ENCODE results near the gene EPHB1. TPM values are rescaled to one million over a fixed set of nuclear protein-coding genes. Genes with fewer than 3 reads are reported as not detected.

Gene EPHB1
- total and polyA plus RNA-seq, 2 of the 13 experiments (the other 11 are each of a cell fraction or from before 2014, with no cell fraction given): 0.07 to 0.21 TPM

- Histone ChIP-seq H4K20me1 (ENCODE audit: insufficient read depth, low read length) (no peaks in the 10 kb centered on the region), H2AFZ (ENCODE audit: low read length) (no peak overlapping the region), H3K79me2 (ENCODE audit: insufficient read depth, low read length) (no peaks in the 10 kb centered on the region), H3K27ac (ENCODE audit: extremely low read length, insufficient read depth, low read length) (no peak overlapping the region), H3K9ac (ENCODE audit: insufficient read depth, low read depth, low read length) (no peak overlapping the region), H3K4me3 (replicated peaks in 1 of 3; ENCODE audit: insufficient read depth in 1 of 3, low read depth in 2 of 3, low read length in 3 of 3) (no peak overlapping the region), H3K4me2 (ENCODE audit: low read depth, low read length) (no peak overlapping the region), H3K9me3 (ENCODE audit: low read length) (peaks cover 9% of the 10 kb centered on the region; the same call in 1 of the 2 replicates), H3K27me3 (ENCODE audit: control insufficient read depth in 1 of 2, insufficient read depth in 2 of 2, low read length in 2 of 2) (no peaks in the 10 kb centered on the region), H3K4me1 (ENCODE audit: insufficient read depth, low read length) (no peaks in the 10 kb centered on the region), H3K36me3 (replicated peaks in 1 of 2; ENCODE audit: control insufficient read depth in 1 of 2, insufficient read depth in 2 of 2, low read length in 2 of 2) (no peaks in the 10 kb centered on the region)
- 47% methylated on average over 1 of the region's 2 CpGs for WGBS (ENCODE audit: low lambda C conversion rate)
- no TSS peak for BruUV-seq (replicated peaks)
- ATAC-seq (no peak), DNase-seq (ENCODE audit: low spot score) (no peak), FAIRE-seq (no peak)
- in situ Hi-C loops (cut with HindIII; ENCODE audit: extremely low pct_ligation_motif_present, low pct_unique_long_range_greater_than_20kb) (no loop called here), intact Hi-C loops (cut with micrococcal nuclease; ENCODE audit: unreplicated experiment) (no loop called here)
- POLR2A ChIA-PET: no interaction called here
- TF ChIP-seq, protein P1, sequence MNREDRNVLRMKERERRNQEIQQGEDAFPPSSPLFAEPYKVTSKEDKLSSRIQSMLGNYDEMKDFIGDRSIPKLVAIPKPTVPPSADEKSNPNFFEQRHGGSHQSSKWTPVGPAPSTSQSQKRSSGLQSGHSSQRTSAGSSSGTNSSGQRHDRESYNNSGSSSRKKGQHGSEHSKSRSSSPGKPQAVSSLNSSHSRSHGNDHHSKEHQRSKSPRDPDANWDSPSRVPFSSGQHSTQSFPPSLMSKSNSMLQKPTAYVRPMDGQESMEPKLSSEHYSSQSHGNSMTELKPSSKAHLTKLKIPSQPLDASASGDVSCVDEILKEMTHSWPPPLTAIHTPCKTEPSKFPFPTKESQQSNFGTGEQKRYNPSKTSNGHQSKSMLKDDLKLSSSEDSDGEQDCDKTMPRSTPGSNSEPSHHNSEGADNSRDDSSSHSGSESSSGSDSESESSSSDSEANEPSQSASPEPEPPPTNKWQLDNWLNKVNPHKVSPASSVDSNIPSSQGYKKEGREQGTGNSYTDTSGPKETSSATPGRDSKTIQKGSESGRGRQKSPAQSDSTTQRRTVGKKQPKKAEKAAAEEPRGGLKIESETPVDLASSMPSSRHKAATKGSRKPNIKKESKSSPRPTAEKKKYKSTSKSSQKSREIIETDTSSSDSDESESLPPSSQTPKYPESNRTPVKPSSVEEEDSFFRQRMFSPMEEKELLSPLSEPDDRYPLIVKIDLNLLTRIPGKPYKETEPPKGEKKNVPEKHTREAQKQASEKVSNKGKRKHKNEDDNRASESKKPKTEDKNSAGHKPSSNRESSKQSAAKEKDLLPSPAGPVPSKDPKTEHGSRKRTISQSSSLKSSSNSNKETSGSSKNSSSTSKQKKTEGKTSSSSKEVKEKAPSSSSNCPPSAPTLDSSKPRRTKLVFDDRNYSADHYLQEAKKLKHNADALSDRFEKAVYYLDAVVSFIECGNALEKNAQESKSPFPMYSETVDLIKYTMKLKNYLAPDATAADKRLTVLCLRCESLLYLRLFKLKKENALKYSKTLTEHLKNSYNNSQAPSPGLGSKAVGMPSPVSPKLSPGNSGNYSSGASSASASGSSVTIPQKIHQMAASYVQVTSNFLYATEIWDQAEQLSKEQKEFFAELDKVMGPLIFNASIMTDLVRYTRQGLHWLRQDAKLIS (CRISPR knock-in tag; IDR thresholded peaks at IDR 0.05): no peak
- peak; percentile 90 for TF ChIP-seq ZNF331 (CRISPR knock-in tag; IDR thresholded peaks at IDR 0.05)
- CTCF ChIA-PET (ENCODE audit: low intra/inter-chr PET ratio, low total read pairs): no interaction called here
These were observed 506.6 kb downstream of the EPHB1 start for GRCh38 chr3:135301670-135302069.

- ATAC-seq (no peak), DNase-seq (ENCODE audit: low spot score) (no peak), FAIRE-seq (no peak)
- 0% methylated on average over 1 of the region's 1 CpG for WGBS (ENCODE audit: low lambda C conversion rate)
- intact Hi-C loops (cut with micrococcal nuclease; ENCODE audit: unreplicated experiment) (no loop called here), in situ Hi-C loops (cut with HindIII; ENCODE audit: extremely low pct_ligation_motif_present, low pct_unique_long_range_greater_than_20kb) (no loop called here)
- Histone ChIP-seq H3K9me3 (ENCODE audit: low read length) (peaks cover 9% of the 10 kb centered on the region; the same call in 1 of the 2 replicates), H3K4me3 (replicated peaks in 1 of 3; ENCODE audit: insufficient read depth in 1 of 3, low read depth in 2 of 3, low read length in 3 of 3) (no peak overlapping the region), H3K9ac (ENCODE audit: insufficient read depth, low read depth, low read length) (no peak overlapping the region), H3K27ac (ENCODE audit: extremely low read length, insufficient read depth, low read length) (no peak overlapping the region), H4K20me1 (ENCODE audit: insufficient read depth, low read length) (no peaks in the 10 kb centered on the region), H3K4me2 (ENCODE audit: low read depth, low read length) (no peak overlapping the region), H2AFZ (ENCODE audit: low read length) (no peak overlapping the region), H3K79me2 (ENCODE audit: insufficient read depth, low read length) (no peaks in the 10 kb centered on the region), H3K36me3 (replicated peaks in 1 of 2; ENCODE audit: control insufficient read depth in 1 of 2, insufficient read depth in 2 of 2, low read length in 2 of 2) (no peaks in the 10 kb centered on the region), H3K27me3 (ENCODE audit: control insufficient read depth in 1 of 2, insufficient read depth in 2 of 2, low read length in 2 of 2) (no peaks in the 10 kb centered on the region), H3K4me1 (ENCODE audit: insufficient read depth, low read length) (no peaks in the 10 kb centered on the region)
- no TSS peak for BruUV-seq (replicated peaks)
- ChIA-PET CTCF (ENCODE audit: low intra/inter-chr PET ratio, low total read pairs) (no interaction called here), POLR2A (no interaction called here)
- TF ChIP-seq HMG20B (CRISPR knock-in tag; conservative IDR thresholded peaks at IDR 0.05): no peak
- TF ChIP-seq, protein P2, sequence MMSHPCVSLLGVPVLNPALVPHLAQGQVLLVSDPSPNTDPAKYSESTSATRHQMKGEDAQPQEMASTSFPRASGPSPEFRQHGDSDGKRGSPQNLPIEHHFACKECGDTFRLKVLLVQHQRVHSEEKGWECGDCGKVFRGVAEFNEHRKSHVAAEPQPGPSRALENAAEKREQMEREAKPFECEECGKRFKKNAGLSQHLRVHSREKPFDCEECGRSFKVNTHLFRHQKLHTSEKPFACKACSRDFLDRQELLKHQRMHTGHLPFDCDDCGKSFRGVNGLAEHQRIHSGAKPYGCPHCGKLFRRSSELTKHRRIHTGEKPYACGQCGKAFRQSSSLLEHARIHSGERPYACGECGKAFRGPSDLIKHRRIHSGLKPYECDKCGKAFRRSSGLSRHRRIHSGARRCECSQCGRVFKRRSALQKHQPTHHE (CRISPR knock-in tag; IDR thresholded peaks at IDR 0.05; ENCODE audit: borderline replicate concordance): no peak
- TF ChIP-seq KAT8 (CRISPR knock-in tag; IDR thresholded peaks at IDR 0.05): no peak
These were observed 509.3 kb downstream of the EPHB1 start for GRCh38 chr3:135304378-135304777.
